Breast epithelium (tissue), 3 donors: ENCODE results near the gene ZNF154.

Experiments
- CTCF ChIP-seq, 3 donors: fragments of 450-650 bp; IDR thresholded peaks; one replicate each; pipeline ENCODE4 v1.5.1; 2016 to 2017; ENCODE audit warnings: antibody characterized with exemption in 3 of 3, mild to moderate bottlenecking in 3 of 3, moderate library complexity in 3 of 3
- POLR2A ChIP-seq: fragments of 450-650 bp; IDR thresholded peaks from one replicate; pipeline ENCODE4 v1.6.1; 2016; ENCODE audit warnings: antibody characterized with exemption, mild to moderate bottlenecking, moderate library complexity

- TF ChIP-seq CTCF (IDR thresholded peaks at IDR 0.05) (no peak), POLR2A (no peak)
Measured at GRCh38 chr19:57746580-57747471, 37.8 kb upstream of the ZNF154 start, which contains the start of gene ZNF776.
